ENCODE data around the gene SLC26A8.
"Not testable (repeated sequence)": the region's sequence is repeated elsewhere in the genome, so short reads cannot be mapped to it uniquely, and the experiment has no call there.

SLC26A8 gene

GRCh38 chr6:35909571-35909970 lies 114.9 kb downstream of the SLC26A8 start:
- DNase-seq: not testable (repeated sequence)

GRCh38 chr6:35908753-35909401 lies 115.6 kb downstream of the SLC26A8 start:
- DNase-seq: not testable (repeated sequence)

GRCh38 chr6:35907750-35908149 lies 116.7 kb downstream of the SLC26A8 start:
- no peak for DNase-seq

GRCh38 chr6:35906499-35906846 lies 118.0 kb downstream of the SLC26A8 start:
- no peak for DNase-seq

- DNase-seq: no peak
Observed at GRCh38 chr6:35905841-35906498, 118.5 kb downstream of the SLC26A8 start.

- no peak for DNase-seq
Observed at GRCh38 chr6:35905141-35905785, 119.2 kb downstream of the SLC26A8 start.

- DNase-seq: no peak
Observed at GRCh38 chr6:35903679-35904078, 120.8 kb downstream of the SLC26A8 start.

- DNase-seq: no peak
Observed at GRCh38 chr6:35900448-35900847, 124.0 kb downstream of the SLC26A8 start.

- no peak for DNase-seq
Observed at GRCh38 chr6:35898003-35898402, 126.4 kb downstream of the SLC26A8 start.

GRCh38 chr6:35897486-35897885 lies 127.0 kb downstream of the SLC26A8 start:
- no peak for DNase-seq

- no peak for DNase-seq
Observed at GRCh38 chr6:35897036-35897435, 127.4 kb downstream of the SLC26A8 start.

- no peak for DNase-seq
Observed at GRCh38 chr6:35896228-35896627, 128.2 kb downstream of the SLC26A8 start.

- no peak for DNase-seq
Observed at GRCh38 chr6:35895560-35895959, 128.9 kb downstream of the SLC26A8 start.

- no peak for DNase-seq
Observed at GRCh38 chr6:35894776-35895175, 129.7 kb downstream of the SLC26A8 start.

Data from CD4-positive, alpha-beta T cell treated with Interleukin-15 for 1 hour (primary cell).